Large intestine (tissue), 3 donors: ENCODE measurements around the gene TMEM151A. TPM values are rescaled to one million over a fixed set of nuclear protein-coding genes. Genes with fewer than 3 reads are reported as not detected.

ENCODE experiments used
- DNase-seq, 2 donors: peaks; one replicate each; pipeline versions ENCODE4 v3.0.0 to v3.0.0-alpha.2; 2013
- H3K27ac ChIP-seq: one replicate; pipeline ENCODE4 v1.5.1; 2013; ENCODE audit warnings: low read length
- H3K27me3 ChIP-seq: 2 replicates; pipeline ENCODE4 v1.6.1; 2013; ENCODE audit warnings: low read length; ENCODE audit not compliant: control insufficient read depth, insufficient read depth
- H3K36me3 ChIP-seq: 2 replicates; pipeline ENCODE4 v1.6.1; 2013; ENCODE audit warnings: low read length; ENCODE audit not compliant: control insufficient read depth, insufficient read depth
- H3K4me1 ChIP-seq: one replicate; pipeline ENCODE4 v1.6.1; 2013; ENCODE audit warnings: low read length; ENCODE audit not compliant: control insufficient read depth, insufficient read depth
- H3K4me3 ChIP-seq: one replicate; pipeline ENCODE4 v1.5.1; 2013; ENCODE audit warnings: low read length
- H3K9me3 ChIP-seq: one replicate; pipeline ENCODE4 v1.6.1; 2013; ENCODE audit warnings: mild to moderate bottlenecking, low read depth, low read length, moderate library complexity; ENCODE audit not compliant: control insufficient read depth
- WGBS: methylation state at CpG from one replicate; pipeline ENCODE4 v1.1.5; 2013; ENCODE audit warnings: low lambda C conversion rate; ENCODE audit not compliant: insufficient coverage; 5-methylcytosine and 5-hydroxymethylcytosine counted together
- polyA plus RNA-seq: library from polyadenylated mRNA; unstranded; fragments of 120-200 nt; gene quantifications from one replicate; pipeline ENCODE4 v1.2.1, GENCODE V29; 2013

The TMEM151A gene
- polyA plus RNA-seq, 1 donor = 3.1 TPM

GRCh38 chr11:66267039-66267378 is 24.7 kb upstream of the TMEM151A start:
- peak overlapping the region; percentile 91 for H3K27ac ChIP-seq
- no peaks in the 10 kb centered on the region for H3K27me3 ChIP-seq
- DNase-seq = no peak
- no CpG with 5 or more reads among the region's 13 CpGs for WGBS
- peaks cover 15% of the 10 kb centered on the region for H3K4me1 ChIP-seq
- peaks cover 43% of the 10 kb centered on the region for H3K36me3 ChIP-seq
- H3K4me3 ChIP-seq = peak overlapping the region; percentile 87
- H3K9me3 ChIP-seq = peaks cover 2% of the 10 kb centered on the region

- DNase-seq = peak; percentile 73 to 87
- peak overlapping the region; percentile 87 for H3K4me3 ChIP-seq
- WGBS = no CpG with 5 or more reads among the region's 61 CpGs
- peaks cover 15% of the 10 kb centered on the region for H3K4me1 ChIP-seq
- H3K36me3 ChIP-seq = peaks cover 44% of the 10 kb centered on the region
- peak overlapping the region; percentile 91 for H3K27ac ChIP-seq
- no peaks in the 10 kb centered on the region for H3K27me3 ChIP-seq
- peaks cover 2% of the 10 kb centered on the region for H3K9me3 ChIP-seq
These were observed 24.1 kb upstream of the TMEM151A start for GRCh38 chr11:66267379-66268243.

- peaks cover 2% of the 10 kb centered on the region for H3K9me3 ChIP-seq
- H3K36me3 ChIP-seq = peaks cover 46% of the 10 kb centered on the region
- DNase-seq = peak; percentile 99 to 100
- no peaks in the 10 kb centered on the region for H3K27me3 ChIP-seq
- no CpG with 5 or more reads among the region's 64 CpGs for WGBS
- H3K27ac ChIP-seq = peak within 1 kb of the TSS; percentile 91
- peaks cover 15% of the 10 kb centered on the region for H3K4me1 ChIP-seq
- H3K4me3 ChIP-seq = peak within 1 kb of the TSS; percentile 87
These were observed 23.3 kb upstream of the TMEM151A start, which contains the start of gene RAB1B for GRCh38 chr11:66268244-66268951. Gene RAB1B, plus strand, starts transcription at chr11:66268639. Its CDS starts 41 bp downstream, at chr11:66268680.

GRCh38 chr11:66268952-66269905 is 22.5 kb upstream of the TMEM151A start:
- Histone ChIP-seq H3K36me3 (peaks cover 48% of the 10 kb centered on the region), H3K27me3 (no peaks in the 10 kb centered on the region), H3K4me3 (peak overlapping the region; percentile 86), H3K27ac (peak overlapping the region; percentile 91), H3K4me1 (peaks cover 15% of the 10 kb centered on the region), H3K9me3 (peaks cover 2% of the 10 kb centered on the region)
- DNase-seq = peak in 1 of 2 donors; percentile 57
- no CpG with 5 or more reads among the region's 32 CpGs for WGBS

GRCh38 chr11:66271816-66272215 is 19.9 kb upstream of the TMEM151A start:
- WGBS = no CpG with 5 or more reads among the region's 7 CpGs

GRCh38 chr11:66272596-66272995 is 19.1 kb upstream of the TMEM151A start:
- Histone ChIP-seq H3K4me3 (no peak overlapping the region), H3K27ac (no peak overlapping the region), H3K4me1 (peaks cover 12% of the 10 kb centered on the region), H3K27me3 (no peaks in the 10 kb centered on the region), H3K9me3 (peaks cover 2% of the 10 kb centered on the region), H3K36me3 (peaks cover 56% of the 10 kb centered on the region)
- DNase-seq = no peak
- WGBS = no CpG with 5 or more reads among the region's 2 CpGs

More at GRCh38 chr11:66271816-66272215, 19.9 kb upstream of the TMEM151A start:
- no peaks in the 10 kb centered on the region for H3K27me3 ChIP-seq
- H3K4me1 ChIP-seq = peaks cover 12% of the 10 kb centered on the region
- peaks cover 2% of the 10 kb centered on the region for H3K9me3 ChIP-seq
- peaks cover 56% of the 10 kb centered on the region for H3K36me3 ChIP-seq
- H3K4me3 ChIP-seq = no peak overlapping the region
- H3K27ac ChIP-seq = no peak overlapping the region
- no peak for DNase-seq

- peaks cover 56% of the 10 kb centered on the region for H3K36me3 ChIP-seq
- peaks cover 8% of the 10 kb centered on the region for H3K27me3 ChIP-seq
These were observed 17.5 kb upstream of the TMEM151A start for GRCh38 chr11:66274219-66274618.

GRCh38 chr11:66275396-66275795 is 16.3 kb upstream of the TMEM151A start:
- Histone ChIP-seq H3K9me3 (no peaks in the 10 kb centered on the region), H3K4me3 (no peak overlapping the region), H3K27ac (no peak overlapping the region), H3K36me3 (peaks cover 55% of the 10 kb centered on the region), H3K4me1 (peaks cover 8% of the 10 kb centered on the region), H3K27me3 (peaks cover 8% of the 10 kb centered on the region)
- DNase-seq = no peak
- no CpG with 5 or more reads among the region's 8 CpGs for WGBS

More at GRCh38 chr11:66274219-66274618, 17.5 kb upstream of the TMEM151A start:
- Histone ChIP-seq H3K27ac (no peak overlapping the region), H3K9me3 (no peaks in the 10 kb centered on the region), H3K4me1 (peaks cover 12% of the 10 kb centered on the region), H3K4me3 (no peak overlapping the region)
- DNase-seq = no peak
- no CpG with 5 or more reads among the region's 1 CpG for WGBS

GRCh38 chr11:66275984-66276612 is 15.6 kb upstream of the TMEM151A start:
- Histone ChIP-seq H3K27ac (no peak overlapping the region), H3K4me1 (peaks cover 8% of the 10 kb centered on the region), H3K9me3 (no peaks in the 10 kb centered on the region), H3K27me3 (peaks cover 8% of the 10 kb centered on the region), H3K36me3 (peaks cover 51% of the 10 kb centered on the region), H3K4me3 (no peak overlapping the region)
- WGBS = no CpG with 5 or more reads among the region's 14 CpGs
- no peak for DNase-seq
